SU-DHL-6 (cell line): Measurements from ENCODE around the gene EMILIN1.
"Not testable (repeated sequence)": the region's sequence is repeated elsewhere in the genome, so short reads cannot be mapped to it uniquely, and the experiment has no call there.

Source experiments
- H2AFZ ChIP-seq: fragments of 200-600 bp; sonication (generic); 2 replicates; pipeline ENCODE4 v1.6.1; 2014; ENCODE audit warnings: low read depth, mild to moderate bottlenecking, moderate library complexity, mixed read lengths, antibody characterized with exemption, low read length; ENCODE audit not compliant: severe bottlenecking
- H3F3A ChIP-seq: fragments of 200-600 bp; shearing (Covaris generic); 2 replicates; pipeline ENCODE4 v1.6.0; 2016; ENCODE audit warnings: antibody characterized with exemption, mild to moderate bottlenecking; ENCODE audit not compliant: insufficient read depth
- H3K27ac ChIP-seq: fragments of 200-600 bp; sonication (generic); 2 replicates; pipeline ENCODE4 v1.5.1; 2016; ENCODE audit warnings: low read depth, mild to moderate bottlenecking, low read length, moderate library complexity, mixed read lengths
- H3K27me3 ChIP-seq: fragments of 200-600 bp; sonication (generic), shearing (Covaris generic); 2 replicates; pipeline ENCODE4 v1.6.0; 2014; ENCODE audit warnings: mild to moderate bottlenecking, low read length
- H3K36me3 ChIP-seq: fragments of 200-600 bp; sonication (generic); 2 replicates; pipeline ENCODE4 v1.6.1; 2014; ENCODE audit warnings: mild to moderate bottlenecking, low read length, mixed read lengths
- H3K4me2 ChIP-seq: fragments of 300-600, 200-600 bp; shearing (Covaris generic), sonication (generic); 2 replicates; pipeline ENCODE4 v1.6.0; 2014; ENCODE audit warnings: low read length, low read depth, mild to moderate bottlenecking; ENCODE audit not compliant: poor library complexity, severe bottlenecking
- H3K4me3 ChIP-seq: fragments of 200-600 bp; sonication (generic); 2 replicates; pipeline ENCODE4 v1.5.1; 2014; ENCODE audit warnings: antibody characterized with exemption, low read length, mild to moderate bottlenecking, mixed read lengths; ENCODE audit not compliant: insufficient read depth, poor library complexity, severe bottlenecking
- H3K79me2 ChIP-seq: fragments of 200-600 bp; sonication (generic); 2 replicates; pipeline ENCODE4 v1.6.1; 2014; ENCODE audit warnings: mild to moderate bottlenecking, low read length, moderate library complexity; ENCODE audit not compliant: insufficient read depth
- H3K9ac ChIP-seq: fragments of 200-600 bp; sonication (generic); 2 replicates; pipeline ENCODE4 v1.7.0; 2014; ENCODE audit warnings: mild to moderate bottlenecking, low read length
- H3K9me2 ChIP-seq: fragments of 200-600 bp; sonication (generic); replicated peaks from 2 replicates; pipeline ENCODE4 v1.6.1; 2014; ENCODE audit warnings: low read length; ENCODE audit not compliant: insufficient read depth
- H3K9me3 ChIP-seq: fragments of 200-600 bp; sonication (generic); 2 replicates; pipeline ENCODE4 v1.6.1; 2014; ENCODE audit warnings: low read length, mixed read lengths; ENCODE audit not compliant: insufficient read depth
- H4K20me1 ChIP-seq: fragments of 200-600 bp; sonication (generic); 2 replicates; pipeline ENCODE4 v1.6.1; 2014; ENCODE audit warnings: low read depth, mild to moderate bottlenecking, antibody characterized with exemption, low read length, moderate library complexity, mixed read lengths
- EZH2phosphoT487 ChIP-seq: fragments of 200-600 bp; sonication (generic), shearing (Covaris generic); conservative IDR thresholded peaks from 2 replicates; pipeline ENCODE4 v1.6.1; 2018; ENCODE audit warnings: mild to moderate bottlenecking, antibody characterized with exemption, low read length, moderate library complexity, mixed read lengths
- TF ChIP-seq, protein P1 (sequence below): fragments of 200-600 bp; sonication (generic); IDR thresholded peaks from one replicate; pipeline ENCODE4 v1.5.1; 2017; ENCODE audit warnings: antibody characterized with exemption, mild to moderate bottlenecking, low read length, moderate library complexity; ENCODE audit not compliant: insufficient read depth, poor library complexity, severe bottlenecking

EMILIN1 gene

GRCh38 chr2:27074738-27075565 is 3.5 kb upstream of the EMILIN1 start:
- Histone ChIP-seq H3K79me2 (peaks cover 13% of the 10 kb centered on the region), H3K4me3 (no peak overlapping the region), H3K9ac (peak overlapping the region; percentile 12; the same call in 1 of the 2 replicates), H2AFZ (no peak overlapping the region), H3K27ac (peak overlapping the region; percentile 55), H3K27me3 (no peaks in the 10 kb centered on the region), H3K9me3 (no peaks in the 10 kb centered on the region), H3F3A (peaks cover 14% of the 10 kb centered on the region; the same call in 1 of the 2 replicates), H4K20me1 (no peaks in the 10 kb centered on the region), H3K4me2 (peak overlapping the region; percentile 52), H3K9me2 (no peaks in the 10 kb centered on the region), H3K36me3 (no peaks in the 10 kb centered on the region)
- TF ChIP-seq, protein P1, sequence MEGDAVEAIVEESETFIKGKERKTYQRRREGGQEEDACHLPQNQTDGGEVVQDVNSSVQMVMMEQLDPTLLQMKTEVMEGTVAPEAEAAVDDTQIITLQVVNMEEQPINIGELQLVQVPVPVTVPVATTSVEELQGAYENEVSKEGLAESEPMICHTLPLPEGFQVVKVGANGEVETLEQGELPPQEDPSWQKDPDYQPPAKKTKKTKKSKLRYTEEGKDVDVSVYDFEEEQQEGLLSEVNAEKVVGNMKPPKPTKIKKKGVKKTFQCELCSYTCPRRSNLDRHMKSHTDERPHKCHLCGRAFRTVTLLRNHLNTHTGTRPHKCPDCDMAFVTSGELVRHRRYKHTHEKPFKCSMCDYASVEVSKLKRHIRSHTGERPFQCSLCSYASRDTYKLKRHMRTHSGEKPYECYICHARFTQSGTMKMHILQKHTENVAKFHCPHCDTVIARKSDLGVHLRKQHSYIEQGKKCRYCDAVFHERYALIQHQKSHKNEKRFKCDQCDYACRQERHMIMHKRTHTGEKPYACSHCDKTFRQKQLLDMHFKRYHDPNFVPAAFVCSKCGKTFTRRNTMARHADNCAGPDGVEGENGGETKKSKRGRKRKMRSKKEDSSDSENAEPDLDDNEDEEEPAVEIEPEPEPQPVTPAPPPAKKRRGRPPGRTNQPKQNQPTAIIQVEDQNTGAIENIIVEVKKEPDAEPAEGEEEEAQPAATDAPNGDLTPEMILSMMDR, result no peak
- TF ChIP-seq EZH2phosphoT487, result no peak

DNA sequence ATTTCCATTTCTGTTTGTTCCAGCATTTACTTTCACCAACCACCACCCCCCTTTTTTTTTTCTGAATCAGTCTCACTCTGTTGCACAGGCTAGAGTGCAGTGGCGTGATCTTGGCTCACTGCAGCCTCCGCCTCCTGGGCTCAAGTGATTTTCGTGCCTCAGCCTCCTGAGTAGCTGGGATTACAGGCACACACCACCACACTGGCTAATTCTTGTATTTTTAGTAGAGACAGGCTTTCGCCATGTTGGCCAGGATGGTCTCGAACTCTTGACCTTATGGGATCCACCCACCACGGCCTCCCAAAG is 2.9 kb upstream of the EMILIN1 start:
- not testable (repeated sequence) for H3K9me3 ChIP-seq, H3K79me2 ChIP-seq, H3K27me3 ChIP-seq, H3K4me3 ChIP-seq, H3K9me2 ChIP-seq, H4K20me1 ChIP-seq, H2AFZ ChIP-seq, H3K36me3 ChIP-seq
- H3K4me2 ChIP-seq, result peak overlapping the region; percentile 52
- peaks cover 14% of the 10 kb centered on the region; the same call in 1 of the 2 replicates for H3F3A ChIP-seq
- peak overlapping the region; percentile 12; the same call in 1 of the 2 replicates for H3K9ac ChIP-seq
- peak overlapping the region; percentile 55 for H3K27ac ChIP-seq

- H3K9me3 ChIP-seq, result no peaks in the 10 kb centered on the region
- H3K79me2 ChIP-seq, result no peaks in the 10 kb centered on the region
- H4K20me1 ChIP-seq, result no peaks in the 10 kb centered on the region
- TF ChIP-seq, protein P1, result no peak
- TF ChIP-seq EZH2phosphoT487, result no peak
- H3K9ac ChIP-seq, result no peak overlapping the region
- no peak overlapping the region for H3K4me2 ChIP-seq
- no peaks in the 10 kb centered on the region for H3K36me3 ChIP-seq
- no peak overlapping the region for H3K27ac ChIP-seq
- no peaks in the 10 kb centered on the region for H3K9me2 ChIP-seq
- peaks cover 14% of the 10 kb centered on the region; the same call in 1 of the 2 replicates for H3F3A ChIP-seq
- no peaks in the 10 kb centered on the region for H3K27me3 ChIP-seq
- no peak overlapping the region for H2AFZ ChIP-seq
- no peak overlapping the region for H3K4me3 ChIP-seq
Measured at GRCh38 chr2:27076323-27076722, 2.1 kb upstream of the EMILIN1 start.

GRCh38 chr2:27077231-27077630 is 1.2 kb upstream of the EMILIN1 start:
- H4K20me1 ChIP-seq, result no peaks in the 10 kb centered on the region
- no peaks in the 10 kb centered on the region for H3K9me2 ChIP-seq
- H2AFZ ChIP-seq, result no peak overlapping the region
- H3K4me3 ChIP-seq, result no peak overlapping the region
- no peak overlapping the region for H3K4me2 ChIP-seq
- no peak overlapping the region for H3K9ac ChIP-seq
- no peaks in the 10 kb centered on the region for H3K27me3 ChIP-seq
- H3K9me3 ChIP-seq, result no peaks in the 10 kb centered on the region
- H3K36me3 ChIP-seq, result no peaks in the 10 kb centered on the region
- TF ChIP-seq EZH2phosphoT487, result no peak
- TF ChIP-seq, protein P1, result no peak
- peaks cover 14% of the 10 kb centered on the region; the same call in 1 of the 2 replicates for H3F3A ChIP-seq
- no peaks in the 10 kb centered on the region for H3K79me2 ChIP-seq
- no peak overlapping the region for H3K27ac ChIP-seq
